HG03575 (cell line): ENCODE results near the gene ATP2B2.
"Not testable (repeated sequence)": the region's sequence is repeated elsewhere in the genome, so short reads cannot be mapped to it uniquely, and the experiment has no call there.

Experiments used
- ATAC-seq: cut with Tn5 transposase; IDR thresholded peaks from one replicate; pipeline ENCODE4 v1.9.1; 2021; ENCODE audit not compliant: unreplicated experiment, insufficient number of reproducible peaks, low FRiP score; ENCODE audit errors: extremely low read depth

ATP2B2 gene

DNA sequence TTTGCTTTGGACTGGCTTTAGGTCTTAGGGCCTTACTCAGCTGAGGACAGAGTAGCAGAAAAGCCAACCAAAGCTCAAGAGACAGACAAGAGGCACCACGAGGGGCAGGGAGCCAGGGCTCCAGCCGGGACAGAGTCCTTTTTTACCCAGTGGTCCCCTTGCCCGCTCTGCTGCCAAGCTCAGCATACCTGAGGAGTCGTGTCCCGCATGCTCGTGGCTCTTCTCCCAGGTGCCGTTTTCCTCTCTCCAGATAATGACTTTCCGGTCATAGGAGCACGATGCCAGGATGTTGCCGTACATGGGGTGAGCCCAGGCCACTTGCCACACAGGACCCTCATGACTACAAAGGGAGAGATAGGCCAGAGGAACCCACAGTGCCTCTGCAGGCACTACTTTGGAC lies 193.0 kb downstream of the ATP2B2 start:
- ATAC-seq = no peak

DNA sequence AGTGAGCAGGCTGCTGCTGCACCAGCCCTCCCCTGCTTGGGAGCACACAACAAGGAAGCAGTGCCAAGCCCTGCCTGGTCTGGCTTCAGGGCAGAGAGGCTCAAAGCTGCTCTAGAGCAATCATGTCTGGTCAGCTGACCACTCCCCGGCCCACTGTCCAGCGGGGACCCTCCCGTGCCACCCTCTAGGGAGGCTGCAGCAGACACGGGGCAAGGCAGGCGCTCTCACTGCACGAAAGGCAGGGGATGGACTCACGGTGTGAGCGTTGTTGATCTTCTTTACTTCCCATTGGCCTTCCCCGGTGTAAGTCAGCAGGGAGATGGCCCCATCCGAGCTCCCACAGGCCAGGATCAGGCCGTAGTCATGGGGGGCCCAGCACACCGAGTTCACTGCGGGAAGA lies 193.7 kb downstream of the ATP2B2 start:
- ATAC-seq = no peak

DNA sequence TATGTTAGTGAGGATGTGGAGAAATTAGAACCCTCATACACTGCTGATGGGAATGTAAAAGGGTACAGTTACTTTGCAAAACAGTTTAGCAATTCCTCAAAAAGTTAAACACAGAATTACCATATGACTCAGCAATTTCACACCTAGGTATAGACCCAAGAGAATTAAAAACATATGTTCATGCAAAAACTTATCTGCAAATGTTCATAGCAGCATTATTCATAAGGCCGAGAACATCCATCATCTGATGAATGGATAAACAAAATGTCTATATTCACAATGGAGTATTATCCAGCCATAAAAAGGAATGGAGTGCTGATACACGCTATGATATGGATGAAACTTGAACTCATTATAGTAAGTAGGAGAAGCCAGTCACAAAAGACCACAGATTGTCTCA lies 194.8 kb downstream of the ATP2B2 start:
- no peak for ATAC-seq

DNA sequence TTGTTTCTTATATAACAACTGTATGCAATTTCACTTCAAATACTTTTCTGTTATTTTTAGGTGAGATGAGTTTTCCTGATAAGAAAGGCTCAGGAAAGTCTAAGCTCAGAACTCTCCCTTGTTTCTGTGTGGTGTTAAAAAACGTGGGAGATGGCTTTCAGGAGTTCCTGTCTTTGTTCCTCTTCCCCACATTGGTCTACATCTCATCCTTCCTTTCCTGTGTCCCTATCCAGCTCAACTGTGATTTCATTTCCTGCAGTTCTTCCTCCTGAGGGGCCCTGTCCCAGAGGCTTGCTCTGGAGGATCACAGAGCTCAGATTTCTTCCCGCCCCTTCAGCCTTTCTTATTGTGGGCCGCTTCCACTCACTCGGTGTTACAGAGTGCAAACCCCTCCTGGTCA lies 195.7 kb downstream of the ATP2B2 start:
- no peak for ATAC-seq

DNA sequence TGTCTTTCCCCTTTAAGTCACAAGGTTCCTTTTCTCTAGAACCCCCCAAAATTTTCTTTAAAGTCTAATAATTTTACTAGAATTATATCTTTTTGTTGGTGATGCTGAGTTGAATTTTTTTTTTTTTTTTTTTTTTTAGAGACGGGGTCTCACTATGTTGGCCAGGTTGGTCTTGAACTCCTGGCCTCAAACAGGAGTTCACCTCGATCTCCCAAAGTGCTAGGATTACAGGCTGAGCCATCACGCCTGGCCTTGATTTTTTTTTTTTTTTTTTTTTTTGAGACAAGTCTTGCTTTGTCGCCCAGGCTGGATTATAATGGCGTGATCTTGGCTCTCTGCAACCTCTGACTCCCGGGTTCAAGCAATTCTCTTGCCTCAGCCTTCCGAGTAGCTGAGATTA lies 196.7 kb downstream of the ATP2B2 start:
- ATAC-seq = no peak

DNA sequence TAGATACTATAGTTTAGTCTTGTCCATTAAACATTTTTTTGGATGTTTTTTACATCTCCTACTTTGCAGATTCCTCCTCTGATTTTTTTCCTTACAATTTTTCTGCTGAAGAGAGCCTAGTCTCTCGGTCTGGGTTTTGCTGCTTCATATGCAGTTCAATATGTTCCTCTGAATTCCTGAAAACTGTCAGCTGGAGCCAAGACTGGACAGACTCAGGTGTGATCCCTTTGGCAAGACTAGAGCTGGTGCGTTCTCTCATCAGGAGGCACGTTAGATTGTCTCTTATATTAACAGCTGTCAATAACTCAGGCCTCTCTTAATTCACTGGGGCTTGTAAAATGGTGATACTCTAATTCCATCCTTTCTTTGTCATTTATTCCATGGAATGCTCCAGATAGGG lies 199.2 kb downstream of the ATP2B2 start:
- no peak for ATAC-seq

DNA sequence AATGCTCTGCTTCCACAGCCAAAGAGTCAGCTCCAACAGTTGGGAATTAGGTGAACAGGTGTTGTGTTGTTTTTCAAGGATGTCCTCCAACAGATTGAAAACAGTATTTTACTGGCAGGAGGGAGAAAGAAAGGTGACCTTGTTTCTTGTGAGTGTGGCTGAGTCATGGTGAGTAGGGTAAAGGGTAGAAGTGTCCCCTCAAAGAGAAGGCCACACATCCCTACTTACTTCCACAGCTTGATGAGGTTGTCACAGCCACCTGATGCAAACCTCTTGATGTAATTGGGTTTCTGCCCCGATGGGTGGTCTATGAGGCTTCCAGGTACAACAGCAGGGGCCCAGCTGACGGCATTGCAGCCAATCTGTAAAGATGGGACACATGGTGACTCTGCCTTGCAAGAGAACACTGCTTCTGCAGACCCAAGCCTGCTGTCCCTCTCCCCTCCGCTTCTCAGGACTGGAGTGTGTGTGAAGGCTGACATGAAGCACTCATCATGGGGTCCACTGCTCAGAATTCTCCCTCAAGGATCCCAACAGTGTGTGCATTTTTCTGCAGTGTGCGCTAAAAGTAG lies 200.0 kb downstream of the ATP2B2 start:
- ATAC-seq = no peak

DNA sequence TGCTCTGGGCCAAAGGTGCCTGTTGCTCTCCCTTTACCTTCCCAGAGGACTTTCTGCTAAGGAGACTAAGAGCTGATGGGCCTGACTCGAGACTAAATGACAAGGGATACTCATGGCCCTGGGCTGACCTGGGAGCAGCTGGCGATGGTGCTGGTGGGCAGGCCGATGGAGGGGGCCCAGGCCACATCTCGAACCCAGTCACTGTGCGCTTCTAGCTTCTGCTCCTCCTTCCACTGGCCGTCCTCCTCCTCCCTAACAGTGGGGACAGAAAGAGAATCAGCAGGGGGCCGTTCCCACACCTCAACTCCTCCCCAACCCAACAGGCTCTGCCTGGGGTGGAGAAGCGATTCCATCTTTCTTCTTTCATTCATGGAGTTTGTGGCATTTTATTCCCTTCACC lies 200.5 kb downstream of the ATP2B2 start:
- no peak for ATAC-seq

DNA sequence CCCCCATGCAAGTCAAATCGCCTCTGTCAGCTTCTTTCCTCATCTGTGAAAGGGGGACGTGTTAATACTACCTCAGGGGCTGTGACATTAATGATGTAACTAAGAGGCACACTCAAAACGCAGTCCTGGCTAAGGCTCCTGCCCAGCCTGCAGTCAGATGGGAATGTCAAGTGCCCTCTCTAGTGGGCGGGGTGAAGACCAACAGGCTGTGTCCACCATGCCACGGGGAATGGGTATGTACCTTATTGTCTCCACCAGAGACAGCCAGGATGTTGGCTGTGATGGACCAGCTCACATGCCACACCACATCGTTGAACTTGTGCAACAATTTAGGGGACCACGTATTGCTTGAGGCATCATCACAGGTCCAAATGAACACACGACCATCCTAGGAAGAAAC lies 201.6 kb downstream of the ATP2B2 start:
- no peak for ATAC-seq

DNA sequence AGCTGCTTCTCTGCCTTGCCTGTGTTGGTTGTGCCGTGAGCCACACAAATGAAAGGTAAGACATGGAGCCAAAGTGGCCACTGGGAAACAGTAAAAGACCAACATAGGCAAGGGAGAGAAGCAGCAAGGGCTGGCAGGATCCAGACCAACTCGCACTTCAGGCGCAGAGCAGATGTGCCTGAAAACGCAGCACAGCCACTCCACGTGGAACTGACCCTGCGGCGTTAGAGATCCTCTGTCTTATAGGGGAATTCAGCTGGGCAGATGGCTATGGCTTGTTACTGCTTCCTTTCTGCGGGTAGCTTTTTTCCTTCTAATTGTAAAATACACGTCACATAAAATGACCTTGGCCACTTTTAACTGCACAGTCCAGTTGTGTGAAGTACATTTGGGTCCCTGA lies 202.3 kb downstream of the ATP2B2 start:
- ATAC-seq = no peak

DNA sequence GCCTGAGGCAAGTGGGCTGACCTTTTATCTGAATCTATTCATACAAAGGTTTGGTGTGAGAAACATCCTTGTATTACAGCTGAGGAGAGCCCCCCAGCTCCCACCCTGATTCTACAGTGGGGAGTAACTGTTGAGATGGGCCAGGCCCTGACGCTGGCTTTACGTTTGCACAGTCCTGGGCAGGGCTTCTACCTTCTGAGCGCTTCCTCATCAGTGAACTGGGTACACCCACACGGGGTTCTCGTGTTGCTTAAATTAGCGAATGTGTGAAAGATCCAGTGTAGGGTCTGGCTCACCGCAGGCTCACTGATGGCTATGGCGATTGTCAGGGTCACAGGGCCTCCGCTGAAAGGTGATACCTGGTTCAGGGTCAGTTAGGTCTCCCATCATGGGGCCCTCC lies 205.3 kb downstream of the ATP2B2 start:
- no peak for ATAC-seq

DNA sequence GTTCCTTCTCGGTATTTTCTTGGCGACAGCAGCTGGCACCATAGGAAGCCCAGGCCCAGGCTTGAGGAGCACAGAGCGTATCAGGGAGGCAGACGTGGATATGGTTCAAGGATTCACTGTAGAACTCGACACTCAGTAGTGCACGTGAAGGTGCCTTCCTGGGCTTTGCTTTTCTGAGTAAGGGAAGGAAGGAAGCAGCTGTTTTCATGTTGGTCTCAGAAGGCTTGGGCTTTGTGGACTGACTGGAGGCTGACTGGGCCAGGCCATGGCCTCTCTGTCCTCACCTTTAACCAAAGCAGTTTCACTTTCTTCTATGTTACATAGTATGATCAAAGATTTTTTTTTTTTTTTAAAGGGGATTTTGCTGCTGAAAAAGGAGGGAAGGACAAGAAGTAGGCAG lies 205.7 kb downstream of the ATP2B2 start:
- ATAC-seq = no peak

DNA sequence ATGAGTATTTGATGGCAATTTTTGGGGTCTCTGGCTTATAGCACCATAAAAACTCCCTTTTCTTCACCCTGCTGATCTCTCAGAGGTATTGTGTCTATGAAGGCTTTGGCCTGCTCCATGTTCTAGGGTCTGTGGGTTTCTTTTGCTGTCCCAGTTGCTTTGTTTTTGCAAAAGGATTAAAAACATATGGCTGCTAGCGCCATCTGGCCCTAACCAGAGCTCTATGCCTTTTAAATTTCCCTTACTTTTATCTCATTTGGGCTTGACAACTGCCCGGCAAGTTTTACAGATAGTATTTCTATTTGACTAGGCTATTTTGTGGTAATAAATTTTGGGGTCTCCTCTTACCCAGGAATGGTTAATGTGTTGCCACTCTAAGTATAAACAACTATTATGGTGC lies 206.2 kb downstream of the ATP2B2 start:
- no peak for ATAC-seq

DNA sequence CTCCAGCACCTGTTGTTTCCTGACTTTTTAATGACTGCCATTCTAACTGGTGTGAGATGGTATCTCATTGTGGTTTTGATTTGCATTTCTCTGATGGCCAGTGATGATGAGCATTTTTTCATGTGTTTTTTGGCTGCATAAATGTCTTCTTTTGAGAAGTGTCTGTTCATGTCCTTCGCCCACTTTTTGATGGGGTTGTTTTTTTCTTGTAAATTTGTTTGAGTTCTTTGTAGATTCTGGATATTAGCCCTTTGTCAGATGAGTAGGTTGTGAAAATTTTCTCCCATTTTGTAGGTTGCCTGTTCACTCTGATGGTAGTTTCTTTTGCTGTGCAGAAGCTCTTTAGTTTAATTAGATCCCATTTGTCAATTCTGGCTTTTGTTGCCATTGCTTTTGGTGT lies 207.3 kb downstream of the ATP2B2 start:
- ATAC-seq = not testable (repeated sequence)

DNA sequence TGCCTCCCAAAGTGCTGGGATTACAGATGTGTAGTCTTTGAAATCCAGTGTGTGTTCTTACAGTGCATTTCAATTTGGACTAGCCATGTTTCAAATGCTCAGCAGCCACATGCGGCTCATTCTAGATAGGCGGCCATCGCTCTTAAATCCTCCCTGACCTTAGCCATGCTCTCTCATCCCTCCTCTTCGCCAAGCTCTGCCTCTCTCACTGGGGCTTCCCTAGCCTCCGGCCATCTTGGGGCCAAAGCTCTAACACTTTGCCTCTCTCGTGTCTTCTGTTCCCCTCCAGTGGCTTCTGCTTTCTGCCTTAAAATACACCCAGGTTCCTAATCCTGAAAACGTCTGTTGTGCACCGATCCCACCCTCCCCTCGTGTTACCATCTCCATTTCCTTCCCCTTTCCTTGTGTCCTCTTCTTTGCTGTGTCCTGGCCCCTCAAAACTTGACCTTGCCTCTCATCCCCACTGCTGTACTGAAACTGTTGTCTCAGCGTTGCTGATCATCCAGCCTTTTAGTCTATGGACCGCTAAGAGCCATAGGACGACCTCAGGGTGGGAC lies 211.3 kb downstream of the ATP2B2 start:
- ATAC-seq = no peak

DNA sequence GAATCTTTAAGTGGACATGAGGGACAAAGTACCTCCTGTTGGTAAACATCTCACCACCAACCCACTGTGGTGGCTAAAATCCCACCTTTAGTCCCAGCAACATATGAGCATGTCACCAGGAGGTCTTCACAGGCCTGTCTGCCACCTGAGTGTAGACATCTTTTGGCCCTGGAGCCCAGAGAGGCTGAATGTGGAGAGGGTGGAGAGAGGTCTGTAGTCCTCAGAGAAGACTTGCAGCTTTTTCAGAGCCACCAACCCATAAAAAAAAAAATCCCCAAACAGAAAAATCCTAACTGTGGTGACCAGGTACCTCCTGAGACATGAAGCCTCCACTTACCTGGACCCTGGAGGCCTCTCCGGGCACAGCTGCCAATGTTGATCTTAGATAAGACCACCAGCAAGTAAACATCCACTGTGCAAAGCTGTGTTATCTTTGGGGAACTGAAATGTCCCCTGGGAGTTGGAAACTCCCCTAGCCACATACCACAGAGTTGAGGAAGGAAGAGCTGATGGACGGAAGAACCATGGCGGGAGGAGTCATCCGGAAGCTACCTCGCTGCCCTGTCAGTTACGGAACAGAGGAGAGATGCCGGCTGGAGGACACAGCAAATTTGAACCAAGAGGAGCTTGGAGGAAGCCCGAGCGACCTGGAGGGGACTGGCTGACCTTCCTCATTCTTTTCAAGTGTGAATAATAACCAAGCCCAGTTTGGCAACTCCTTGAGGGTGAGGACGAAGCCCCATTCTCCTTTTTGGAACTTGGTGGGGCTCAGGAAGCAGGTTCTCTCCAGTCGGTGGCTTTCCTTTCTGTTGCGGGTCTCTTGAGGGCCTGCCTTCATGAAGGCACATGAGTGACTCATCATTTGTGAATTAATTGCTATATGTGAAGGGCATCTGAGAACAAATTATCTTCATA lies 212.6 kb downstream of the ATP2B2 start, which contains the start of gene GHRL:
TSS of gene GHRL (minus strand) at position 443 of the 915 bp plus-strand sequence. CDS start 2,767 bp downstream, outside the sequence.
- peak; percentile 39 for ATAC-seq

DNA sequence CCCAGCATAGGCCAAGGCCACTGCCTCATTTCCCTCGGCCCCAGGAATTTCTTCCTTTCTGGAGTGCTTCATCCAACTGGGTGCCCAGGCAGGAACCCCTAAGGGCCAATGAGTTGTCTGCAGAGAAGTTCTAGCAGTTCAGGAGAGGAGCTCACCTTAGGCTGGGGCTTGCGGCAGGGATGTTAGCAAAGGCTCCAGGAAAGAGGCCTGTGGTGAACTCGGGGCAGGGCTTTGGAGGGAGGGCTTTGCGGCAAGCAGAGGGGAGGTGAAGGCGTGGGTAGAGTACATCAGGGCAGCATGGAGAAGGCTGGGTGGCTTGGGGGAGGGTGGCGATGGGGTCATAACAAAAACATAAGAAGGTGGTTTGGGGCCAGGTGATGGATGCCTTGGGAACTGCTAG lies 213.7 kb downstream of the ATP2B2 start:
- no peak for ATAC-seq

DNA sequence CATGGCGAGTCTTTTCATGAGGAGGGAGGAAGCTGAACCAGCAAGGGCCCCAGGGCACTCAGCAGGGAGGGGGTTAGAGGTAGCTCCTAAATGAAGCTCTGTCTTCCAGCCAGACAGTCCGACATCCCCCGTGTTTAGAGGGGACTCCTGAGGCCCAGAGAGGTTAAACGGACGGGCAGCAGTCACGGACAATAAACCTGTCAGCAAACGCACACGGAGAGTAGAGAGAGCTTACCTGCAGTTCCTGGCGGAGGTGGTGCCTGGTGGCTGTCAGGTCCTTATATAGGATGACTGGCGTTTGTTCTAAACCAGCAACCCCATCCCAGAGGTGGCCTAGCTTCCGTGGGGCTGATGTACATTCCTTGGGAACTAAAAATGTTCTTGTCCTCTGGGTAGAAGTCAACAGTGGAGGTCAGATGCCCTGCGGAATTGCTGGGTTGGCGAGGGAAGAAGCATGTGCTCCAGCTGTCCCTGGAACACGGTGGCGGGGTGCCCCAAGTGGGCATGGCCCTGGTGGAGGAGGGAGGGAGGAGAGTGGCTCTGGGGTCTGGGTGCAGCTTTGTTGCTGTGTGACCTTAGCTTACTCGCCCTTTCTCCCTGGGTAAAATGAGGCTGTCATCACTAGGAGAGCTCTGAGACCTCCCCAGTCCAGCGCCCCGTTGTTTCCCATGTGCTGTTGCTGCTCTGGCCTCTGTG lies 214.8 kb downstream of the ATP2B2 start:
- no peak for ATAC-seq

DNA sequence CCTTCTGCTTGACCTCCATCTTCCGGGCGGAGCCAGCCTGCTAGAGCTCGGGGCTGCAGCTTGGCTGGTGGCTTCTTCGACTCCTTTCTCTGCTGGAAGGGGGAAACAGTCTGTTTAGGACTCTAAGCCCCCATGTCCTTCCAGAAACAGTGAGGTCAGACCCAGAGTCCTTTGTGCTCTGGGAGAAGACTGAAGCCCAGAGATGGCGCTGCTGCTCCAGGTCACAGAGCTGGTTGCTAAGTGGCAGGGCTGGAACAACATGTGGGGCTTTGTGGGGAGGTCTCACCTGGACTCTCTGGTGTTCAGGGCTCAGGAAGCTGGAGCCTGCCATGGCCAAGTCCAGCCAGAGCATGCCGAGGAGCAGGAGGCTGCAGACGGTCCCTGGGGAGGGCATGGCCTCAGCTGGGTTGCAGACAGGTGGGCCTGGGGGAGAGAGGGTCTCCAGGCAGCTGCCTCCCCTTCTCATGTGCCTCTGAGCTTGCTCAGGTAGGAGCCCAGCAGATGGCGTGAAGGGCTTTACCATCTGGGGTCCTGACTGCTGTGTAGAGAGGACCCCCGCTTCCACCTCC lies 215.5 kb downstream of the ATP2B2 start:
- no peak for ATAC-seq
